Measurements from ENCODE around the gene NUP160. TPM values are rescaled to one million over a fixed set of nuclear protein-coding genes. Genes with fewer than 3 reads are reported as not detected.
"Not testable (repeated sequence)": the region's sequence is repeated elsewhere in the genome, so short reads cannot be mapped to it uniquely, and the experiment has no call there.

NUP160 gene
- total RNA-seq, 3 donors from 2014 or later: 76.6 to 86.7 (median 80.4) TPM

DNA sequence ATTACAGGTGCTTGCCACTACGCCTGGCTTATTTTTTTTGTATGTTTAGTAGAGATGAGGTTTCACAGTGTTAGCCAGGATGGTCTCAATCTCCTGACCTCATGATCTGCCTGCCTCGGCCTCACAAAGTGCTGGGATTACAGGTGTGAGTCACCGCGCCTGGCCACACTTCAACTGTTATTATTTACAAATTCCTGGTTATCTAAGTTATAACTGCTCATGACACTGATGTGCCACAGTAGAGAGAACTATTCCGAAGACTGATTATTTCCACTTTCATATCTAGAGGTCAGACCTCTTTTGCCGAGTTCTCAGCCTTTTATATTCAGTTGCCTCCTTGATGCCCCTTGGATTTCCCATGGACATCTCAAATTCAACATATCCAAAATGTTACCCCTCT, 3.9 kb upstream of the NUP160 start:
- H3K27me3 Mint-ChIP-seq (ENCODE audit: low read depth): no peaks in the 10 kb centered on the region
- peaks cover 3% of the 10 kb centered on the region for H3K36me3 Mint-ChIP-seq (ENCODE audit: insufficient read depth)
- ATAC-seq (no peak), DNase-seq (no peak)
- H3K4me1 Mint-ChIP-seq (ENCODE audit: low read depth): peaks cover 43% of the 10 kb centered on the region
- no peaks in the 10 kb centered on the region for H3K9me3 Mint-ChIP-seq
- no peak overlapping the region for H3K4me3 Mint-ChIP-seq

GRCh38 chr11:47850337-47850736, 2.2 kb upstream of the NUP160 start:
- peaks cover 14% of the 10 kb centered on the region for H3K36me3 Mint-ChIP-seq (ENCODE audit: insufficient read depth)
- peak overlapping the region; percentile 48 for H3K4me3 Mint-ChIP-seq
- peaks cover 54% of the 10 kb centered on the region for H3K4me1 Mint-ChIP-seq (ENCODE audit: low read depth)
- no peaks in the 10 kb centered on the region for H3K27me3 Mint-ChIP-seq (ENCODE audit: low read depth)
- no peaks in the 10 kb centered on the region for H3K9me3 Mint-ChIP-seq
- ATAC-seq (no peak), DNase-seq (no peak)

DNA sequence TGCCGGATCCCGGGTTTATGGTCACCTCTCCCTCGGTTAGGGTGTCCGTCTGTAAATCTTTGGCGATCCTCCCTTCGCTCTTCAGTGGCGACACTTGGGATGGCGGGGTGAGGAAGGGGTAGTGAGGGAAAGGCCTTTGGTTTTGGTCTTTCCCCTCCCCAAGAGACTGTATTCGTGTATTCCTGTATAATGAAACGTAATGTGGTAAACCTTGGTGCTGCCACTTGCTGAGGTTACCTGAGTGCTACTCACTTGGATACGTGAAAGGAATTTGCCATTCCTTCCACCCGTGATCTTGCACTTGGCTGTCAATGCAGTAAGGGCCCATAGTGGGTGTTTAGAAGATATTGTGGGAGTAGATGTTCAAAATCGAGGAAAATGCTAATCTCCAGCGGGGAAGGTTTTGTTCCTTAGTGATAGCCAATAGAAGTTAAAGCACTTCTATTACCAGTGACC, 578 bp upstream of the NUP160 start:
- Mint-ChIP-seq H3K9me3 (no peaks in the 10 kb centered on the region), H3K4me1 (ENCODE audit: low read depth) (peaks cover 54% of the 10 kb centered on the region), H3K36me3 (ENCODE audit: insufficient read depth) (peaks cover 16% of the 10 kb centered on the region), H3K4me3 (peak overlapping the region; percentile 97), H3K27me3 (ENCODE audit: low read depth) (no peaks in the 10 kb centered on the region)
- DNase-seq (no peak), ATAC-seq (no peak)

- H3K4me3 Mint-ChIP-seq: peak overlapping the region; percentile 97
- no peaks in the 10 kb centered on the region for H3K27me3 Mint-ChIP-seq (ENCODE audit: low read depth)
- H3K36me3 Mint-ChIP-seq (ENCODE audit: insufficient read depth): peaks cover 16% of the 10 kb centered on the region
- H3K9me3 Mint-ChIP-seq: no peaks in the 10 kb centered on the region
- H3K4me1 Mint-ChIP-seq (ENCODE audit: low read depth): peaks cover 53% of the 10 kb centered on the region
- ATAC-seq: peak; percentile 1 to 4
- no peak for DNase-seq
Observed at GRCh38 chr11:47847537-47847891, 636 bp downstream of the NUP160 start.

- ATAC-seq: no peak
- Mint-ChIP-seq H3K36me3 (ENCODE audit: insufficient read depth) (peaks cover 16% of the 10 kb centered on the region), H3K27me3 (ENCODE audit: low read depth) (no peaks in the 10 kb centered on the region), H3K4me1 (ENCODE audit: low read depth) (peaks cover 49% of the 10 kb centered on the region), H3K4me3 (peak overlapping the region; percentile 97), H3K9me3 (no peaks in the 10 kb centered on the region)
- no peak for DNase-seq
Observed at GRCh38 chr11:47846998-47847397, 1.2 kb downstream of the NUP160 start.

DNA sequence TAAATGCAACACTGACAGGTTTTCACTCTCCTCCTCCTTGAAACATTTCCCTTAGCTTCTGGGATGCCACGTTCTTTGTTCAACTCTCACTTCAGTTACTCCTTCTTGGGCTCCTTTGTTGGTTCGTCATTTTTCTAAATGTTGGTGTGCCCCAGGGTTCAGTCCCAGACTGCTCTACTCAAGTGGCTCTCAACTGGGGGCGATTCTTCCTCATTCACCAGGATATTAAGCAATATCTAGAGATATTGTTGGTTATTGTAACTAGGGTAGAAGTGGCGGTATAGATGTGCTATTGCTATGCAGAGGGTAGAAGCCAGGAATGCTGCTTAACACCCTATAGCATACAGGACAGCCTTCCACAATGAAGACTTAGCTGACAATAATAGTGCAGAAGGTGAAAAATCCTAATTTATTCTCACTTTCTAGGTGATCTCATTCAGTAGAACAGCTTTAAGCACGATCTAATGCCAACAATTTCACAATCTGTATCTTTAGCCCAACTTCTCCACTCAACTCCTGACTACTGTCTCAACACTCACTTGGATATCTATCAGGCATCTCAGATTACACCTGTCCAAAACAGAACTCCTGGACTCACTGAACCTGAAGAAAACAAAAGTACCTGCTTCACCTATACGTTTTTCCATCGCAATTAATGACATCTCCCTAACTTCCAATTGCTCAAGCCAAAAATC, 4.6 kb downstream of the NUP160 start:
- Mint-ChIP-seq H3K9me3 (no peaks in the 10 kb centered on the region), H3K4me1 (ENCODE audit: low read depth) (peaks cover 21% of the 10 kb centered on the region), H3K36me3 (ENCODE audit: insufficient read depth) (peaks cover 24% of the 10 kb centered on the region), H3K4me3 (no peak overlapping the region), H3K27me3 (ENCODE audit: low read depth) (no peaks in the 10 kb centered on the region)
- DNase-seq (no peak), ATAC-seq (no peak)

- ATAC-seq (no peak), DNase-seq (no peak)
- Mint-ChIP-seq H3K36me3 (ENCODE audit: insufficient read depth) (peaks cover 30% of the 10 kb centered on the region), H3K27me3 (ENCODE audit: low read depth) (no peaks in the 10 kb centered on the region), H3K4me1 (ENCODE audit: low read depth) (peaks cover 22% of the 10 kb centered on the region), H3K4me3 (no peak overlapping the region), H3K9me3 (no peaks in the 10 kb centered on the region)
Observed at GRCh38 chr11:47842749-47843148, 5.4 kb downstream of the NUP160 start.

DNA sequence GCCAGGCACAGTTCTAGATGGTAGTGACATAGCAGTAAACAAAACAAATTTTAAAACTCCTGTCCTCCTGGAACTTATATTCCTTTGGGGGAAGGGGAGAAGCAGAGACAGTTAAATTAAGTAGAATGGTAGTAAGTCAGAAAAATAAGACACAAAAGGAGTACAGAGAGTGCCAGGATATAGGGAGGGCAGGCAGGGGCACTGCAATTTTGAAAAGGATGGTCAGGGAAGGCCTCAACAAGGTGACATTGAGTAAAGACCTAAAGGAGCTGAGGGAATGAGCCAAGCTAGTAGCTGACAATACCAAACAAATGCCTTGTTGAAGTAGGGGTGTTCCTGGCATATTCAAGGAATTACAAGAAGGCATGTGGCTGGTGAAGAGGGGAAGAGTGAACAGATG, 10.2 kb downstream of the NUP160 start:
- H3K4me1 Mint-ChIP-seq (ENCODE audit: low read depth): peaks cover 6% of the 10 kb centered on the region
- H3K9me3 Mint-ChIP-seq: no peaks in the 10 kb centered on the region
- no peak for DNase-seq
- no peak overlapping the region for H3K4me3 Mint-ChIP-seq
- peaks cover 40% of the 10 kb centered on the region for H3K36me3 Mint-ChIP-seq (ENCODE audit: insufficient read depth)
- H3K27me3 Mint-ChIP-seq (ENCODE audit: low read depth): no peaks in the 10 kb centered on the region
- ATAC-seq: peak in 1 of 2 donors; percentile 10

DNA sequence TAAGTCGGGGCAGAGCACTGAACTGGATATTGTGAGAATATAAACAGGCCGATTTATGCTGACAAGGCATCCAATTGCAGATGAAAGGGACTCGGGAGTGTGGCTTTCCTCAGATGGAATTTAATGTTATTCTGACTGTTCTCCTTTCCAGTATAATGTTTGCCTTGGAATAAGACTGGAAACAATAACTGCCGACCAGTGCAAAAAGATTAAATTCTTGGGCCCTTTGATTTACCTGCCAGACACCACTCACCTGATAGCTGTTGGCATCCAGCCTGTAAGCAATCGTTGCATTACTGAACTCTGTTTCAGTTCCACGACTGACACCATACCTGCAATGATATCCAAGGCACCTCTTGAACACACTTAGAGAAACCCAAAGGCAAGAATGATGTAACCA, 10.9 kb downstream of the NUP160 start:
- no peak overlapping the region for H3K4me3 Mint-ChIP-seq
- no peaks in the 10 kb centered on the region for H3K9me3 Mint-ChIP-seq
- H3K27me3 Mint-ChIP-seq (ENCODE audit: low read depth): no peaks in the 10 kb centered on the region
- peaks cover 6% of the 10 kb centered on the region for H3K4me1 Mint-ChIP-seq (ENCODE audit: low read depth)
- H3K36me3 Mint-ChIP-seq (ENCODE audit: insufficient read depth): peaks cover 47% of the 10 kb centered on the region
- ATAC-seq: no peak
- no peak for DNase-seq

- ATAC-seq; H3K27me3 Mint-ChIP-seq (ENCODE audit: low read depth); H3K4me3 Mint-ChIP-seq; DNase-seq; H3K9me3 Mint-ChIP-seq: not testable (repeated sequence)
- Mint-ChIP-seq H3K4me1 (ENCODE audit: low read depth) (peaks cover 31% of the 10 kb centered on the region), H3K36me3 (ENCODE audit: insufficient read depth) (peaks cover 46% of the 10 kb centered on the region)
Observed at GRCh38 chr11:47830013-47830412, 18.1 kb downstream of the NUP160 start.

DNA sequence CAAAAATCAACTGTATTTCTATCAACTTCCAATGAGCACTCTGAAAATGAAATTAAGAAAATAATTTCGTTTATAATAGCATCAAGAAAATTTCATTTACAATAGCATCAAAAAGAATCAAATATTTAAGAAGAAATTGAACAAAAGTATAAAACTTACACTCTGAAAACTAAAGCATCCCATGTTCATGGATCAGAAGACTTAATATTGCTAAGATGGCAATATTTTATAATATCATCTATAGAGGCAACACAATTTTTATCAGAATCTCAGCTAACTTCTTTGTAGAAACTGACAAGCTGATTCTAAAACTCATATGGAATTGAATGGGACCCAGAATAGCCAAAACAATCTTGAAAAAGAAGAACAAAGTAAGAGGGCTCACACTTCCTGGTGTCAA, 19.9 kb downstream of the NUP160 start:
- ATAC-seq (no peak), DNase-seq (no peak)
- peaks cover 27% of the 10 kb centered on the region for H3K4me1 Mint-ChIP-seq (ENCODE audit: low read depth)
- H3K4me3 Mint-ChIP-seq: no peak overlapping the region
- H3K36me3 Mint-ChIP-seq (ENCODE audit: insufficient read depth): peaks cover 37% of the 10 kb centered on the region
- H3K27me3 Mint-ChIP-seq (ENCODE audit: low read depth): no peaks in the 10 kb centered on the region
- H3K9me3 Mint-ChIP-seq: no peaks in the 10 kb centered on the region

DNA sequence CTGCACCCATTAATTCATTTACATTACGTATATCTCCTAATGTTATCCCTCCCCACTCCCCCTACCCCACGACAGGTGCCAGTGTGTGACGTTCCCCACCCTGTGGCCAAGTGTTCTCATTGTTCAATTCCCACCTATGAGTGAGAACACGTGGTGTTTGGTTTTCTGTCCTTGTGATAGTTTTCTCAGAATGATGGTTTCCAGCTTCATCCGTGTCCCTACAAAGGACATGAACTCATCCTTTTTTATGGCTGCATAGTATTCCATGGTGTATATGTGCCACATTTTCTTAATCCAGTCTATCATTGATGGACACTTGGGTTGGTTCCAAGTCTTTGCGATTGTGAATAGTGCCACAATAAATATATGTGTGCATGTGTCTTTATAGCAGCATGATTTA, 25.5 kb downstream of the NUP160 start:
- H3K9me3 Mint-ChIP-seq; ATAC-seq; DNase-seq; H3K4me3 Mint-ChIP-seq; H3K27me3 Mint-ChIP-seq (ENCODE audit: low read depth); H3K4me1 Mint-ChIP-seq (ENCODE audit: low read depth): not testable (repeated sequence)
- H3K36me3 Mint-ChIP-seq (ENCODE audit: insufficient read depth): peaks cover 44% of the 10 kb centered on the region

- no peaks in the 10 kb centered on the region for H3K4me1 Mint-ChIP-seq (ENCODE audit: low read depth)
- peaks cover 46% of the 10 kb centered on the region for H3K36me3 Mint-ChIP-seq (ENCODE audit: insufficient read depth)
- no peak overlapping the region for H3K4me3 Mint-ChIP-seq
- no peaks in the 10 kb centered on the region for H3K9me3 Mint-ChIP-seq
- ATAC-seq (no peak), DNase-seq (no peak)
- no peaks in the 10 kb centered on the region for H3K27me3 Mint-ChIP-seq (ENCODE audit: low read depth)
Observed at GRCh38 chr11:47819743-47820142, 28.4 kb downstream of the NUP160 start.

- Mint-ChIP-seq H3K4me3 (no peak overlapping the region), H3K36me3 (ENCODE audit: insufficient read depth) (peaks cover 35% of the 10 kb centered on the region), H3K9me3 (no peaks in the 10 kb centered on the region), H3K27me3 (ENCODE audit: low read depth) (no peaks in the 10 kb centered on the region), H3K4me1 (ENCODE audit: low read depth) (peaks cover 11% of the 10 kb centered on the region)
- DNase-seq: no peak
- no peak for ATAC-seq
Observed at GRCh38 chr11:47800759-47801158, 47.4 kb downstream of the NUP160 start.

GRCh38 chr11:47797633-47798032, 50.5 kb downstream of the NUP160 start:
- H3K4me3 Mint-ChIP-seq: no peak overlapping the region
- no peaks in the 10 kb centered on the region for H3K9me3 Mint-ChIP-seq
- peaks cover 36% of the 10 kb centered on the region for H3K36me3 Mint-ChIP-seq (ENCODE audit: insufficient read depth)
- ATAC-seq (peak; percentile 97 to 98), DNase-seq (peak; percentile 34)
- peaks cover 11% of the 10 kb centered on the region for H3K4me1 Mint-ChIP-seq (ENCODE audit: low read depth)
- H3K27me3 Mint-ChIP-seq (ENCODE audit: low read depth): no peaks in the 10 kb centered on the region
